ENCODE measurements around the gene UFL1. TPM values are rescaled to one million over a fixed set of nuclear protein-coding genes. Genes with fewer than 3 reads are reported as not detected.

The UFL1 gene
- total and polyA plus RNA-seq, 4 experiments from 2014 or later, result 18.5 to 38.5 (median 30.1) TPM

Other genes with a start within 250 kb of the UFL1 start
- not detected for gene FHL5, start 41.3 kb downstream of the UFL1 start, total RNA-seq
- not detected for gene FHL5, start 41.3 kb downstream of the UFL1 start, polyA plus RNA-seq